ENCODE data around the gene RELL1. TPM values are rescaled to one million over a fixed set of nuclear protein-coding genes. Genes with fewer than 3 reads are reported as not detected.

RELL1 gene
- total RNA-seq, 2 experiments from 2014 or later = 53.5 to 62.3 TPM

DNA sequence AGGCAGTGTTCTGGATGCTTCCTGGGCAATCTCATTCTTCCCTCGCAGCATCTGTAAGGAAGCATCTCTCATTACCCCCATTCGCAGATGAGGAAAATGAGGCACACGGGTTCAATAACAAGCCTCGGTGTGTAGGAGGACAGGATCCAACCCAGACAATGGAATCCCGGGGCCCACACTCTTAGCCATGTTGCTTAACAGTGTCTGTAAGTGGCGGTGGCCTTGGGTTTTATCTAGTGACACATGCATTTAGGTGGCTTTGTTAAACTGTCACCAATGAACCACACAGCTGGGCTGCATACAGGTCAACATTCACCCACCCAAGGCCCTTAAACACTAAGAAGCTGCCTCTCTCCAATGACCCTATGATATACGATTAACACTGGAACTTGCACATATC, 22.6 kb downstream of the RELL1 start:
- CTCF ChIA-PET (ENCODE audit: unreplicated experiment) = no interaction called here

DNA sequence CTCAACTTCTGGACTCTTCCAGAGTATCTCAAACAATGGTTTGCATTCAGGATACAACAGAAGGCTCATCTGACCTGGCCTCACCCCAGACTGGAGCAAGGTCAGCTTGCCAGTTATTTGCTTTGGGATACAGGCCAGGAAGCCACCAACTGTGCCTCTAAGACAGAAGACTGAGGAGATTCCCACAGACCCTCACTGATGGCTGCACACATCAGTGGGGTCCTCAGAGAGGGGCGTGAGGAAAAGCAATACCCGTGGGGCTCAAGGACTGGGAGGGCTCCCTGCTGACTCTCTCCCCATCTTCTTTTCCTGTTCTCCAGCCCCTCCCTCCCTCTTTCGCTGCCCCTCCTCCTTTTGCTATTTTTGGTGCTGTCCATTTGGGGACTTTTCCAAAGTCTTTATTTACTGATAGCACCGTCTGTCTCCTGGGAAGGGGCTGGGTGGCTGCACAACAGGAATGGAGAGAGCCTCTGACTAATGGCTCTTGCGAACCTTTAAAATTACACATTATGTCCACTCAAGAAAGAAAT, 23.2 kb downstream of the RELL1 start:
- Histone ChIP-seq H3K9me3 (ENCODE audit: low read length) (0 out of 2 replicates have a peak, but pooled peaks cover 4% of the 10 kb centered on the region), H3K9me2 (ENCODE audit: insufficient read depth, low read length) (no peaks in the 10 kb centered on the region), H3K79me2 (ENCODE audit: insufficient read depth, low read depth, low read length) (peaks cover 58% of the 10 kb centered on the region; the same call in 1 of the 2 replicates), H3K4me1 (ENCODE audit: insufficient read depth, low read length, poor library complexity, severe bottlenecking) (peaks cover 13% of the 10 kb centered on the region), H3K36me3 (ENCODE audit: insufficient read depth, low read length) (peaks cover 17% of the 10 kb centered on the region), H3K27ac (ENCODE audit: low read depth, low read length, poor library complexity, severe bottlenecking) (no peak overlapping the region), H4K20me1 (ENCODE audit: insufficient read depth, low read length) (peaks cover 14% of the 10 kb centered on the region), H3K4me3 (ENCODE audit: low read depth, low read length, poor library complexity, severe bottlenecking) (no peak overlapping the region), H2AFZ (ENCODE audit: low read length) (no peak overlapping the region), H3K4me2 (ENCODE audit: low read length) (no peak overlapping the region)
- BruUV-seq (replicated peaks) = no TSS peak
- ChIA-PET POLR2A (interaction anchor here (0.5 to 0.8 kb wide), 2 partner anchors 71 to 75 kb away, joined by 3 read pairs; no protein-coding TSS in a partner anchor), CTCF (ENCODE audit: unreplicated experiment) (no interaction called here)
- TF ChIP-seq EZH2phosphoT487 (IDR thresholded peaks at IDR 0.05; ENCODE audit: borderline replicate concordance, low read depth, low read length) = no peak
- TF ChIP-seq, protein P1, sequence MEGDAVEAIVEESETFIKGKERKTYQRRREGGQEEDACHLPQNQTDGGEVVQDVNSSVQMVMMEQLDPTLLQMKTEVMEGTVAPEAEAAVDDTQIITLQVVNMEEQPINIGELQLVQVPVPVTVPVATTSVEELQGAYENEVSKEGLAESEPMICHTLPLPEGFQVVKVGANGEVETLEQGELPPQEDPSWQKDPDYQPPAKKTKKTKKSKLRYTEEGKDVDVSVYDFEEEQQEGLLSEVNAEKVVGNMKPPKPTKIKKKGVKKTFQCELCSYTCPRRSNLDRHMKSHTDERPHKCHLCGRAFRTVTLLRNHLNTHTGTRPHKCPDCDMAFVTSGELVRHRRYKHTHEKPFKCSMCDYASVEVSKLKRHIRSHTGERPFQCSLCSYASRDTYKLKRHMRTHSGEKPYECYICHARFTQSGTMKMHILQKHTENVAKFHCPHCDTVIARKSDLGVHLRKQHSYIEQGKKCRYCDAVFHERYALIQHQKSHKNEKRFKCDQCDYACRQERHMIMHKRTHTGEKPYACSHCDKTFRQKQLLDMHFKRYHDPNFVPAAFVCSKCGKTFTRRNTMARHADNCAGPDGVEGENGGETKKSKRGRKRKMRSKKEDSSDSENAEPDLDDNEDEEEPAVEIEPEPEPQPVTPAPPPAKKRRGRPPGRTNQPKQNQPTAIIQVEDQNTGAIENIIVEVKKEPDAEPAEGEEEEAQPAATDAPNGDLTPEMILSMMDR (conservative IDR thresholded peaks at IDR 0.05; ENCODE audit: low read length) = no peak
- intact Hi-C loops (cut with micrococcal nuclease; ENCODE audit: unreplicated experiment) = no loop called here
- DNase-seq (ENCODE audit: low spot score) = no peak

More for the DNA sequence above, 22.6 kb downstream of the RELL1 start:
- Histone ChIP-seq H3K79me2 (ENCODE audit: insufficient read depth, low read depth, low read length) (peaks cover 55% of the 10 kb centered on the region; the same call in 1 of the 2 replicates), H2AFZ (ENCODE audit: low read length) (no peak overlapping the region), H3K9me3 (ENCODE audit: low read length) (0 out of 2 replicates have a peak, but pooled peaks cover under 1% of the 10 kb centered on the region), H3K9me2 (ENCODE audit: insufficient read depth, low read length) (no peaks in the 10 kb centered on the region), H3K4me1 (ENCODE audit: insufficient read depth, low read length, poor library complexity, severe bottlenecking) (peaks cover 13% of the 10 kb centered on the region), H3K4me3 (ENCODE audit: low read depth, low read length, poor library complexity, severe bottlenecking) (no peak overlapping the region), H3K4me2 (ENCODE audit: low read length) (no peak overlapping the region), H3K36me3 (ENCODE audit: insufficient read depth, low read length) (peaks cover 11% of the 10 kb centered on the region; the same call in 1 of the 2 replicates), H4K20me1 (ENCODE audit: insufficient read depth, low read length) (peaks cover 14% of the 10 kb centered on the region), H3K27ac (ENCODE audit: low read depth, low read length, poor library complexity, severe bottlenecking) (no peak overlapping the region)
- DNase-seq (ENCODE audit: low spot score) = no peak
- BruUV-seq (replicated peaks) = no TSS peak
- intact Hi-C loops (cut with micrococcal nuclease; ENCODE audit: unreplicated experiment) = no loop called here
- TF ChIP-seq EZH2phosphoT487 (IDR thresholded peaks at IDR 0.05; ENCODE audit: borderline replicate concordance, low read depth, low read length) = no peak
- TF ChIP-seq, protein P1 (conservative IDR thresholded peaks at IDR 0.05; ENCODE audit: low read length) = no peak
- POLR2A ChIA-PET = interaction anchor here (0.7 to 3.2 kb wide), 3 partner anchors 10 to 18 kb away, joined by 3 to 18 read pairs (median 13); no protein-coding TSS in a partner anchor

DNA sequence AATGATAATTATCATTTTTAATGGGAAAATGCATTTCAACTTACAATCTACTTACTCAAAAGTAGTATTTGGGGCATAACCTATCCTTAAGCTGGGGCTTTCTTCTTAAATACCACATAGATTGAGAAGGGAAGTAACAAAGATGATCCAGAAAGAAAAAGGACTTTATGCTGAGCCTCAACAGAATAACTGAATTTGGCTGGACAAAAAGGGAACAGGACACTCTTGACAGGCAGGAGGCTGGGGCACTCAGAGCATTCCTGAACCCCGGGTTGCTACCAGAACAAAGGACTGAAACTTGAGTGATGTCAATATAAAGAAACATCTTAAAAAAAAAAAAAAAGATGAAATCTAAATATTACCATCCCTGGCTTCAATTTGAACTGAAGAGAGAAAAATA, 23.9 kb downstream of the RELL1 start:
- peaks cover 14% of the 10 kb centered on the region; the same call in 1 of the 2 replicates for H4K20me1 ChIP-seq (ENCODE audit: insufficient read depth, low read length)
- BruUV-seq (replicated peaks) = no TSS peak
- H3K36me3 ChIP-seq (ENCODE audit: insufficient read depth, low read length) = peaks cover 24% of the 10 kb centered on the region
- no peak overlapping the region for H2AFZ ChIP-seq (ENCODE audit: low read length)
- H3K4me1 ChIP-seq (ENCODE audit: insufficient read depth, low read length, poor library complexity, severe bottlenecking) = peaks cover 11% of the 10 kb centered on the region
- H3K79me2 ChIP-seq (ENCODE audit: insufficient read depth, low read depth, low read length) = peaks cover 52% of the 10 kb centered on the region; the same call in 1 of the 2 replicates
- no peak overlapping the region for H3K4me3 ChIP-seq (ENCODE audit: low read depth, low read length, poor library complexity, severe bottlenecking)
- no peaks in the 10 kb centered on the region for H3K9me2 ChIP-seq (ENCODE audit: insufficient read depth, low read length)
- CTCF ChIA-PET (ENCODE audit: unreplicated experiment) = interaction anchor here (0.8 kb wide), 1 partner anchor 13 kb away, joined by 3 read pairs; no protein-coding TSS in a partner anchor
- intact Hi-C loops (cut with micrococcal nuclease; ENCODE audit: unreplicated experiment) = no loop called here
- peaks cover 7% of the 10 kb centered on the region; the same call in 1 of the 2 replicates for H3K9me3 ChIP-seq (ENCODE audit: low read length)
- H3K4me2 ChIP-seq (ENCODE audit: low read length) = no peak overlapping the region
- no peak for TF ChIP-seq EZH2phosphoT487 (IDR thresholded peaks at IDR 0.05; ENCODE audit: borderline replicate concordance, low read depth, low read length)
- TF ChIP-seq, protein P1 (conservative IDR thresholded peaks at IDR 0.05; ENCODE audit: low read length) = no peak
- DNase-seq (ENCODE audit: low spot score) = no peak
- POLR2A ChIA-PET = interaction anchor here (0.5 to 1.4 kb wide), 4 partner anchors 11 to 75 kb away, joined by 3 to 9 read pairs (median 3); no protein-coding TSS in a partner anchor
- H3K27ac ChIP-seq (ENCODE audit: low read depth, low read length, poor library complexity, severe bottlenecking) = no peak overlapping the region
